ENCODE results near the gene INAFM1.
"Not testable (repeated sequence)": the region's sequence is repeated elsewhere in the genome, so short reads cannot be mapped to it uniquely, and the experiment has no call there.

Gene INAFM1

DNA sequence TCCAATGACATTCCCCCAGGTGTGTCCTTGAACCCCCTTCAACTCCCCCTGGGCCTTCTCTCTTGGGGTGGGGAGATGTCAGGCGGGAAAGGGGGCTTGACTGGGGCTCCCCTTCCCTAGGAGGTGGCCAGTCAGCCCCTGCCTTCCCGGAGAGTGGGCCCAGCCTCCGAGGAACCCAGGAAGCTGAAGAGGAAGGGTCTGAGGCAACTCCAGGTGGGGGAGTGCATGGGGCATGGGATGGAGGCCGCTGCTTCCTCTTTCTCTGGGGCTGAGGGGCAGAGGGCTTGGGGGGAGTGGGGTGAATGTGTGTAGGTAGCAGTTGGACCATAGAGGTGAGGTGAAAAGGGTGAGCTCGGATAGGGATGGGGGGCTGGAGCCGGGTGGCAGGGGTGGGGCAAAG, 2.7 kb upstream of the INAFM1 start:
- DNase-seq = no peak

DNA sequence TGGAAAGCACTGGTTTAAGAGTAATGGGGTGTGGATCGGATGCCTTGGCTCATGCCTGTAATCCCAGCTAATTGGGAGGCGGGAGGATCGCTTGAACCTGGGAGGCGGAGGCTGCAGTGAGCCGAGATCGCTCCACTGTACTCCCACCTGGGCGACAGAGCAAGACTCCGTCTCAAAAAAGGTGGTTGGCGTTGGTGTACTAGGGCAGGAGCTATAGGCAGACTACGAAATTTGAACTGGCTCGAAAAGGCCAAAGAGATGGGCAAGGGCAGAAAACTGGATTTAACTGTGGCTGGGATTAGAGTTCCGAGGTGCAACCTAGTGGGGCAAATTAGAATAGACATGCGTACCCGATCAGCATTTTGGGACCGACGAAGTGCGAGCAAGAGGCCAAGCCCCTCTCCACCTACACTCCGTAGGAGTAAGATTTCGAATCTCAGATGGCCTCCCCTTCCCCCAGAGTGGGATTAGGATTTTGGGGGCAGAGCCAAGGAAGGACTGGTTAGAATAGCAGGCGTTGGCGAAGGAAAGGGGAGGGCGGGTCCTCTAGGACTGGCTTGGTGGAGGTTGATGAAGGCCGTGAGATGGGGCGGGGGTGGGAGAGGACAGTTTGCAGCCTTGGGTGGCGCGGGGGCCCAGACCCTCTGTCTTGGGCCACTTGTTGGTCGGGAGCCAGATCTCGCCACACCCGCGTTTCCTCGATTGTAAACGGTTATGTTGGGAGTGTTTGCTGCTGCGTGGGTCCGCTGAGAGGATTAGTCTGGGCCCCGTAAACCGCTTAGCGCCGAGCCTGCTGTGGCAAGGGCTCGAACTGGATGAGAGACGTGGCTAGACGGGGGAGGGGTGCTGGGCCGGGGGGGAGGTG, 2.0 kb upstream of the INAFM1 start:
- no peak for DNase-seq

DNA sequence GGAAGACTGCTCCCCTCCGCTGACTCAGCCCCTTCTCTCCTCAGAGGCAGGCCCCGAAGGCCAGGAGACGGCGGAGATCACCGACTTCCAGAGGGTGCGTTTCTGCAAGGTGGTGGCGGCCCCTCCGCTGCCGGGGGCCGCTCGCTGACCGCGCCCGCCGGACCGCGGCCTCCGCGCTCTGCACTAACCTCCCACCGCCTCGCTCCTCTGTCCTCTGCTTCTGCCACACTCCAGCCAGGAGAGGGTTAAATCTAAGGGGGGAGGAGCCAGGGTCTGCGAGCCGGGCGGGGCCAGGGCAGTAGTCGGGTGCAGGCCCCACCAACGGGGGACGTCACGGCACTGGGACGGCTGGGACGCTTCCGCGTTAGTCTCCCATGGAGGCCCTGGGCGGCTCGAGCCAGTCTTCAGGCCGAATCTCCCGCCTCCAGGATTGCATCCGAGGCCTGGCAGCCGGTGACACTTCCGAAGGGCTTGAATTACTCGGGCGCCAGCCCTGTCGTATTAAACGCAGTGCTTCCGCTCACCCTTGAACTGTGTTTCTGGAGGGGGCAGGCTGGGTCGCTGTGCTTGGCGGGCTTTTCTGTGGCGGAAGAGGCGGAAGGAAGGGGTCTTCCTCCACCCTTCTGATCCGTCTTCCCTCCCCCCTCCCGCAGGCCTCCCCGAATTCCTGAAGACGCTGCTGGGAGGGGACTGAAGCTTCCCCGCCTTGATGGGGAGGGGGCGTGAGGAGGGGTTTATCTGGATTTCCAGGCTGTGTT, 1.2 kb upstream of the INAFM1 start:
- peak; percentile 73 for DNase-seq

DNA sequence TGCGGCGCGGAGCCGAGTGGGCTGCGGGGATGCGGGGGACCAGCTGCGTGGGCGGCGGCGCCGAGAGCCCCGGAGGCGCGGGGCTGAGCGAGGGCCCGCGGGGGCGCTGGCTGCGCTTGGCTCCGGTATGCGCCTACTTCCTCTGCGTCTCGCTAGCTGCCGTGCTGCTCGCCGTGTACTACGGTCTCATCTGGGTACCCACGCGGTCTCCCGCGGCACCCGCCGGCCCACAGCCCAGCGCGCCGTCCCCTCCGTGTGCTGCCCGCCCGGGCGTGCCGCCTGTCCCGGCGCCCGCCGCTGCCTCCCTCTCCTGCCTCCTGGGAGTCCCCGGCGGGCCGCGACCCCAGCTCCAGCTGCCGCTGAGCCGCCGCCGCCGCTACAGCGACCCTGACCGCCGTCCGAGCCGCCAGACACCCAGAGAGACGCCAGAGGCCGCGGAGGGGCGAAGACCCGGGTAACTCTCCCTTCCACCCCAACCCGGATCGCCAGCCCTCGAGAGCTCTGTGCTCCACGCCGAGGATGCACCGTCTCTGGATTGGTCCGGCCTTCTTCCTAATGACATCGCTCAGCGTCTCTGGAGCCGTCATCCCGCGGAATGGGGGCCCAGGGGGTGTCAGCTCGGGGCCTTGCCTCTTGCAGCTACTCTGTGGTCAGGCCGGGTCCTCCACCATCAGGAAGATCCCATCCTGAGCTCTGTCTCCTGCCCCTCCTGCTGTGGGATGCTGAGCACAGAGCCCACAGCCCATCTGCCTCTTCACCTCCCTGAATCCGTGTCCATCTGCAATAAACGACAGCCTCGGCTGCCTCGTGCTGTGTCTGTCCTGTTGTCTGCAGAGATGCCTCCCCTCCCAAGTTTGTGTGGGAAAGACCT, 441 bp downstream of the INAFM1 start:
- DNase-seq = no peak

DNA sequence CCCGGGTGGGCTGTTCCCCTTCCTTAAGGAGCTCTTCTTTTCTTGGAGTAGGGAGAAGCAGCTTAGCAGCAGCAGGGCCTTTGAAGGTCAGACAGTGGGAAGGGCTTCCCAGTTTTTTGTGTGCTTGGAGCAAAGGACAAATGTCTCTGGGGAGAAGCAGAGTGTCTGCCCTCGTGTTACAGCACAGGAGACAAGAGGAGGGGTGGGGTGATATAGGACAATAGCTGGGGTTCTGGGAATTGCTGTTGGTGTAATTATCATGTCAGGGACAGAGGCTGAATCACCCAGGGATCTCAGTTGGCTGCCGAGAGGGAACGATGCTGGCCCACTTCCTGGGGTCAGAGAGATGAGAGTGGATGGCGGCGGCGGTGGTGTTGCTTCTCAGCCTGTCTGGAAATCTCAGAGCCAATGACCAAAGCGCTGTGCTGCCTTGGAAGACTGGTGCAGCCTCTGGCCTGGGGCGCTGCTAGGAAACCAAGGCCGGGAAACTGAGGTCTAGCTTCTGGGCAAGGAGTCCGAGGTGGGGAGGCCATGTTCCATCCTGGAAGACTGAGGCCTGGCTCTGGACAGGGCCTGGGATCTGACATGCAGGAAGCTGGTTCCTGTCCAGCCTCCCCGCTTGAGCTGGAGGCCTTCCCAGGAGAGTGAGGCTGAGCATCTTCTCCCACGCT, 1.2 kb downstream of the INAFM1 start:
- no peak for DNase-seq

DNA sequence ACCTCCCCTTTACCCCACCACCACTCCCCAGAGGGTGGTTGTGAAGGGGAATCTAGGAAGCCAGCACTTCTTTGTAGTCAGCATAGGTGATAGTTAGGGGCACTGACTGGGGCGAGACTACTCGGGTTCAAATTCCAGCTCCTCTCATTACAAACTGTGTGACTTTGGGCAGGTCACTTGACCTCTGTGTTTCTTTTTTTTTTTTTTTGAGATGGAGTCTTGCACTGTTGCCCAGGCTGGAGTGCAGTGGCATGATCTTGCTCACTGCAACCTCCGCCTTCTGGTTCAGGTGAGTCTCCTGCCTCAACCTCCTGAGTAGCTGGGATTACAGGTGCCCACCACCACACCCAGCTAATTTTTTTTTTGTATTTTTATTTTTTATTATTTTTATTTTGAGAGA, 1.8 kb downstream of the INAFM1 start:
- not testable (repeated sequence) for DNase-seq

DNA sequence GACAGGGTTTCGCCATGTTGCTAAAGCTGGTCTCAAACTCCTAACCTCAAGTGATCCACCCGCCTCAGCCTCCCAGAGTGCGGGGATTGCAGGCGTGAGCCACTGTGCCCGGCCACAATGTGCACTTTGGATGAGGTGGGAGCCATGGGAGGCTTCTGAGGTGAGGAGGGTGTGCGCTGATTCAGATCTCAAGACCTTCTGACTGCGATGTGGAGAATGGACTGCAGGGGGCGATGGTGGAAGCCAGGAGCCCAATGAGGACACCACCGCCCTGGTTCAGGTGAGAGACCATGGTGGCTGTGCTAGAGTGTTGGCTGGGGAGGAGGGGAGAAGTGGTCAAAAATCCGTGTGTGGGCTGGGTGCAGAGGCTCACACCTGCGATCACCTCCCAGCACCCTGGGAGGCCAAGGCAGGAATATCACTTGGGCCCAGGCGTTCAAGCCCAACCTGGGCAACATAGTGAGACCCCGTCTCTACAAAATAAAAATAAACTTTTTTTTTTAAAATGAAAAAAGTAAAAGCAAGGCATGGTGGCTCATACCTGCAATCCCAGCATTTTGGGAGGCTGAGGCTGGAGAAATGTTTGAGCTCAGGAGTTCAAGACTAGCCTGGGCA, 5.6 kb downstream of the INAFM1 start:
- DNase-seq = no peak

DNA sequence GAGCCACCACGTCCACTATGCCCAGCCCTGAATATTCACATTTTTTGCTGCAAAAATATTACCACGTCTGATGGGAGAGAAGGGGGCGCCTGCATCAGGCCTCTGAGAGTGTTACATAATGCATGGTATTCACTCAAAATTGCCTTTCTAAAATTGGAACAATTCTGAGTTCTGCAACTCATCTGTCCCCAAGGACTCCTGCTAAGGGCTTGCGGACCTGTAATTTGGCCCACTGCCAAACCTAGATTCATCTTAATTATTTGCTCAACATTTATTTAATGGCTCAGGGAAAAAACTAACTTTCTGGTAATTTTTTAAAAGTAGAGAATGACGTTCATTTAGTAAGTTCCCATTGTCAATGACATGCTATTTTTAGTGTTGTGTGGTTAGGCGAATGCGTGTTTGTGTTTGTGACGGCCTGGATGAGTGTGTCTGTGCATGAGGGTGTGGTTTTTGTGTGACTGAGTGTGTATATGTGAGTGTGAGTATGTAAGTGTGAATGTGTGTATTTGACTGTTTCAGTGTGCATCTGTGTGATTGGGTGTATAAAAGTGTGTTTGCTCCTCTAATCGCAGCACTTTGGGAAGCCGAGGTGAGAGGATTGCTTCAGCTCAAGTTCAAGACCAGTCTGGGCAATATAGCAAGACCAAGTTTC, 8.8 kb downstream of the INAFM1 start:
- no peak for DNase-seq

DNA sequence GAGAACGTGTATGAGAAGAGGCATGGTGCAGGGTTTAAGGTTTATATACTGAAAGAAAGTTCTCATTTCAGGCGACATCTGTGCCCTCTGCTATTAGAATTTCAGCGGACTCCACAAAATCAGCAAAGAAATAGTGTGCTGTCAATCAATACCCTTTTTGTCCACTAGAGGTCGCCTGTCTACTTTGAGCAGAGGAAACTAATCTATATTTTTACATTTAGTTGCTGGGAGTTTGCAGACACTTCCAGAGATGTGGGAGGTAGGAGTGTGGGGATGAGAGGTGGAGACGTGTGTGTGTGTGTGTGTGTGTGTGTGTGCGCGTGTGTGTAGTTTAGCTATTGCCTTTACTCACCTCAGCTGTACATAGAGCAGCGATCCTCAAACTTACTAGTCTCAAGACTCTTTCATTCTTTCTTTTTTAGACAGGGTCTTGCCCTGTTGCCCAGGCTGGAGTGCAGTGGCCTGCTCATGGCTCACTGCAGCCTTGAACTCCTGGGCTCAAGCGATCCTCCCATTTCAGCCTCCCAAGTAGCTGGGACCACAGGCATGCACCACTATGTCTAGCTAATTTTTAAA, 9.7 kb downstream of the INAFM1 start:
- DNase-seq = peak; percentile 75

DNA sequence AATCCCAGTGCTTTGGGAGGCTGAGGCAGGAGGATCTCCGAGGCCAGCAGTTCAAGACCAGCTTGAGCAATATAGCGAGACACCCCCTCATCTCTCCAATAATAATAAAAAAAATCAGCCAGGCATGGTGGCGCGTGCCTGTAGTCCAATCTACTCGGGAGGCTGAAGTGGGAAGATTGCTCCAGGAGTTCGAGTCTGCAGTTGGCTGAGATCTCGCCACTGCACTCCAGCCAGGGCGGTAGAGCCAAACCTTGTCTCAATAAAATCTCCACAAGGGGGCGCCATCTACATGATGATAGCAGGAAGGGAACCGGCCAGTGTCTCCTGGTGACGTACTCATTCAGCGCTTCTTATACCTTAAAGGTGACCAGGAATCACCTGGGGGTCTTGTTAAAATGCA, 21.4 kb downstream of the INAFM1 start:
- DNase-seq = peak; percentile 90

DNA sequence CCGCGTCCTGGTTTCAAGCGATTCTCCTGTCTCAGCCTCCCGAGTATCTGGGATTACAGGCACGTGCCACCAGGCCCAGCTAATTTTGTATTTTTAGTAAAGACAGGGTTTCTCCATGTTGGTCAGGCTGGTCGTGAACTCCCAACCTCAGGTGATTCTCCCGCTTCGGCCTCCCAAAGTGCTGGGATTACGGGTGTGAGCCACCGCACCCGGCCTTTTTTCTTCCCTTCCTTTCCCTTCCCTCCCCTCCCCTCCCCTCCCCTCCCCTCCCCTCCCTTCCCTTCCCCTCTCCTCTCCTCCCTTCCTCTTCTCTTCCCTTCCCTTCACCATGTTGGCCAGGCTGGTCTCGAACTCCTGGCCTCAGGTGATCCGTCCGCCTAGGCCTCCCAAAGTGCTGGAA, 26.2 kb downstream of the INAFM1 start:
- DNase-seq = not testable (repeated sequence)

DNA sequence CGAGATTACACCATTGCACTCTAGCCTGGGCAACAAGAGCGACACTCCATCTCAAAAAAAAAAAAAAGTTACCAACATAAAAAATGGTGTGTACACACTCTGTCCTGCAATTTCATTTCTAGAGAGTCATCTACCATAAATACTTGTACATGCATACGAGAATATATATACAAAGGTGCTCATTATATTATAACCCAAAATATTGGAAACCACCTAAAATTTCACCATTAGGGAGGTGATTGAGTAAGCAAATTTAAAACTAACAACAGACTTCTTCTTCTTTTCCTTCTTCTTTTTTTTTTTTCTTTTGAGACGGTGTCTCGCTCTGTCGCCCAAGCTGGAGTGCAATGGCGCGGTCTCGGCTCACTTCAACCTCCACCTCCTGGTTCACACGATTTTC, 27.6 kb downstream of the INAFM1 start:
- DNase-seq = no peak

DNA sequence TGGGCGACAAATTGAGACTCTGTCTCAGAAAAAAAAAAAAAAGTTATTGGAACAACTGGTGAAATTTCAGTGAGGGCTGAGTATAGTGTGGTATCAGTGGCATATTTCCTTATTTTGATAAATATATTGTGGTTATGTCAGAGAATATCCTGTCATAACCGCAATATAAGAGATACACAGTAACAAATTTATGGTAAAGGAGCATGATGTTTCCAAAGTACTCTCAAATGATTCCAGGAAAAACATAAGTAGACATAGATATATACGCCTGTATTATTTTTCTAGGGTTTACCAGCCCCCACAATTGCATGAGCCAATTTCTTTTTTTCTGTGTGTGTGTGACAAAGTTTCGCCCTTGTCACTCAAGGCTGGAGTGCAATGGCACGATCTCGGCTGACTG, 29.3 kb downstream of the INAFM1 start:
- DNase-seq = no peak

DNA sequence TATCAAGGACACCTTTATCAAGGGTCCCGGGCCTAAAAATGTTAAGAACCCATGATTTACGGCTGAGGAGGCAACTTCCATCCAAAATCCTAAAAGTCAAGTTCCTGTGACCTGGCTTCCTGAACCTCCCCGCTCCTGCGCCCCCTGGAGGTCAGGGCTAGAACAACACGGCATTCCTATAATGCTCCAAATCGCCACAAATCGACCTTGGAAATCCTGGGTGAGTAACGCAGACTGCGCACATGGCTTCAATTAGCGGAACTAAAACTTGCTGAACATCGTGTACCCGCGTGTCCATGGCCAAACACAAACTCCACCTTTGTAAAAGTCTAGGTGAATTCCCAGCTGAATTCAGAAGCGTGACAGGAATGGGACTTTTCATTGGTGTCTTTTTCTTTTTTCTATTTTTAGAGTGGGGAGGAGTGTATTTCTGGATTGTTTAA, 30.6 kb downstream of the INAFM1 start:
- DNase-seq = peak; percentile 66

DNA sequence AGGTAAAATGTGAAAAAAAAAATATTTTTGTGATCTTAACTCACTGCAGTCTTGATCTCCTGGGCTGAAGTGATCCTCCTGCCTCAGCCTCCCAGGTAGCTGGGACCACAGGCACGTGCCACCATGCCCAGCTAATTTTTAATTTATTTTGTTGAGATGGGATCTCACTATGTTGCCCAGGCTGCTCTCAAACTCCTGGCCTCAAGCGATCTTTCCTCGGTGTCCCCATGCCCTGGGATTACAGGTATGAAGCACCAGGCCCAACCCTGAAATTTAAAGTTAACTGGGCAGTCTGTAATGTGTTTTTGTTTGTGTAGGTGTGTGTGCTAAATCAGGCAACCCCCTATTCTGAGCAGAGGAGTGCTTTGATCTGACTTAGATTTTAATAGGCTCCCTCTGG, 31.6 kb downstream of the INAFM1 start:
- no peak for DNase-seq

DNA sequence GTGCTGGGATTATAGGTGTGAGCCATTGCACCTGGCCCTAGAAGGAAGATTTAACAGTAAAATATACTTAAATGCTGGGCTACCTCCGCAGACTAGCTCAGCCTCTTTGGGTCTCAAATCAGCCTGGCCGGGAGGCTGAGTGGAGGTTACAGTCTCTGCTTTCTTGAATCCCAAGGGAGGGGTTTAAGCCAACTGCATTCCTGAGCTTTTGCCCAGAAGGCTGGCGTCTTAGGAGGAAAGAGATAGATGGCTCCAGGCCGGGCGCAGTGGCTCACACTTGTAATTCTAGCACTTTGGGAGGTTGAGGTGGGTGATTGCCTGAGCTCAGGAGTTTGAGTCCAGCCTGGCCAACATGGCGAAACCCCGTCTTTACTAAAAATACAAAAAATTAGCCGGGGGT, 34.4 kb downstream of the INAFM1 start:
- DNase-seq = no peak

DNA sequence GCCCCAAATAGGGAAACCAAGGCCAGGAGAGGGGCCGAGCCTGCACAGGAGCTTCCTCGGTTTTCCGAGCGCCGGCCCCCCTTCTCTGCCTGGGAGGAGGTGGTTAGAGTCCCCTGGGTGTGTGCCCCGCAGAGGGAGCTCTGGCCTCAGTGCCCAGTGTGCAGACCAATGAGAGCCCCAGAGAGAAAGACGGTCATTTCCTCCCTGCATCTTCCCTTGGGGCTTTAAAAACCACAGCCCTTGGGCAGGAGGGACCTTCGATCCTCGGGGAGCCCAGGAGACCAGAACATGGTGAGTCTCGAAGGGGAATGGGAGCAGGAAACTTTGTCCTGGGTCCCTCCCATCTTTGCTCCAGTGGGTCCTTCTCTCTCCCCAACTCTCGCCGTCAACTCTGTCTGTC, 34.9 kb downstream of the INAFM1 start, which contains the start of gene C5AR1:
Gene C5AR1, plus strand, starts transcription at position 254 of the 400 bp plus-strand sequence. Its CDS starts 35 bp downstream, at position 289.
- DNase-seq = no peak

DNA sequence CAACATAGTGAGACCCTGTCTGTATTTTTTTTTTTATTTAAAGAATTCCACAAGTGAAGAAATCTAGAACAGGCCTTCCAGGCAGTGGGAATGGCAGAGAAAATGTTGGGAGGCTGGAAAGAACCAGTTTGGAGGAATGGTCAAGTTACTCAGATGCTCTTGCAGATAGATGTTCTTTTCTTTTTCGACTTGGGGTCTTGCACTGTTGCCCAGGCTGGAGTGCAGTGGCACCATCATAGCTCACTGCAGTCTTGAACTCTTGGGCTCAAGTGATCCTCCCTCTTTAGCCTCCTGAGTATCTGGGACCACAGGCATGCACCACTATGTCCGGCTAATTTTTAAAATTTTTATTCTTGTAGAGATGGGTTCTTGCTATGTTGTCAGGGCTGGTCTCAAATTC, 35.6 kb downstream of the INAFM1 start:
- DNase-seq = no peak

DNA sequence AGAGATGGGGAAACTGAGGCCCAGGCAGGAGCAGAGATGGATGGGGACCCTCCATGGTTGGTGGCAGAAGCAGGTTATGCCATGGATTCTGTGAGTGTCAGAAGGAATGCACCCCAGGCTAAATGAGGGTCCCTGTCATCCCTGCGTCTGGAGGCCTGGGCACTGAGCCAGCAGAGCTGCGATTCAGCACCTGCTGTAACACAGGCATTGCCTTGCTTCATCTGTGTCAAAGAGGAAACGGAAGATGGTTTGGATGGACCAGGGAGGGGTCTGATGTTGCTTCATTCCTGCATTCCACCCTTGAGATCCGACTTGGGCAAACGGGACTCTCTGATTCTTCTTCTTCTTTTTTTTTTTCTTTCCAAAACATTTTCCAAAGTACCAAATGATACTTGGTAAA, 36.1 kb downstream of the INAFM1 start:
- peak; percentile 69 for DNase-seq

DNA sequence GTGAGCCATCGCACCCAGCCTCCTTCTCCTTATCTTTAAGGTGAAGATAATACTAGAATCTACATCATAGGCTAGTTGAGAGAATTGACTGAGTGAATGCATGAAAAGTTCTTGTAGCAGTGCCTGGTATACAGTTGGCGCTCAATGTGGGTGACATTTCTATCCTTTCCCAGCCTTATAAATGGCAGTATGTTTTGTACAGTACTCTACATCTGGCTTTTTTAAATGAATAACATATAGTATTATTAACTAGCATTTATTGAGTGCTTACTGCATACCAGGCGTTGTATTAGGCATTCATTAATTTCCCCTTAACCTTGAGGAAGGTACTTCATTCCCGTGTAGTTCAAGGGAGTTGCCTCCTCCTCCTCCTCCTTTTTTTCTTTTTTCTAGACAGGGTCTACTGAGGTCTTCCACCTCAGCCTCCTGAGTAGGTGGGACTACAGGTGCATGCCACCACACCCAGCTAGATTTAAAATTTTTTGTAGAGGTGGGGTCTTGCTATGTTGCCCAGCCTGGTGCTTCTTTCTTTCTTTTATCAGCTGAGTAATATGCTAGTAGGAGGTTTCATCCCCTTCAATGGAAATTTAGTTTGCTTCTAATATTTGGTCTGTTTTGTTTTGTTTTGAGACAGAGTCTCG, 37.8 kb downstream of the INAFM1 start:
- DNase-seq = no peak

Data from NCI-H1694 (cell line).